Right lobe of liver (tissue), 6 donors: ENCODE measurements around the gene APMAP. TPM values are rescaled to one million over a fixed set of nuclear protein-coding genes. Genes with fewer than 3 reads are reported as not detected.

ENCODE experiments used
- ATAC-seq, 4 donors: fragments of 200-7000 bp; cut with Tn5 transposase; one replicate each; pipeline ENCODE4 v1.9.1; 2020; ENCODE audit warnings: mild to moderate bottlenecking in 4 of 4, moderate library complexity in 4 of 4
- DNase-seq, 3 donors: peaks; one replicate each; pipeline ENCODE4 v3.0.0-alpha.2; 2020
- H3K27ac ChIP-seq, 3 donors: fragments of 200-600 bp; one replicate each; pipeline ENCODE4 v1.8.0; 2022
- H3K27me3 ChIP-seq, 2 donors: fragments of 200-600 bp; one replicate each; pipeline ENCODE4 v1.8.0; 2022
- H3K36me3 ChIP-seq, 4 donors: fragments of 200-600 bp; sonication (generic) in 1 of 4; one replicate each; pipeline versions ENCODE4 v1.5.1 to v1.8.0; 2017 to 2022; ENCODE audit warnings: control low read depth in 1 of 4
- H3K4me1 ChIP-seq, 4 donors: fragments of 200-600 bp; sonication (generic) in 1 of 4; one replicate each; pipeline versions ENCODE4 v1.5.1 to v1.8.0; 2017 to 2022; ENCODE audit warnings: control low read depth in 1 of 4
- H3K4me3 ChIP-seq, 3 donors: fragments of 200-600 bp; one replicate each; pipeline ENCODE4 v1.8.0; 2022
- H3K9me3 ChIP-seq, 4 donors: fragments of 200-600 bp; sonication (generic) in 1 of 4; one replicate each; pipeline versions ENCODE4 v1.5.1 to v1.8.0; 2017 to 2022; ENCODE audit warnings: control low read depth in 1 of 4
- POLR2A ChIP-seq: fragments of 450-650 bp; IDR thresholded peaks from one replicate; pipeline ENCODE4 v1.6.1; 2017; ENCODE audit warnings: antibody characterized with exemption, mild to moderate bottlenecking
- WGBS: methylation state at CpG from one replicate; pipeline ENCODE4 v1.1.6; 2018; ENCODE audit warnings: low coverage, low lambda C conversion rate; ENCODE audit not compliant: insufficient coverage; ENCODE audit errors: missing lambda C conversion rate; 5-methylcytosine and 5-hydroxymethylcytosine counted together
- intact Hi-C, 2 donors: fragments of 100-400 bp; cut with DNase I; formaldehyde crosslinking; loops; one replicate each; pipeline versions ENCODE4 v1.11.2 to v1.14.1; 2022
- total RNA-seq, 6 experiments: library from RNA; depleted of rRNA in 2 of 6; stranded (reverse); fragments of >200 nt in 2 of 6; fragmentation: NEBNext Ultra II Directional in 3 of 6; extraction: Animal tissue kit (Norgen Biotek cat#: 25700) in 3 of 6; gene quantifications; one replicate each; pipeline versions ENCODE4 v1.1.0 to v1.2.4, GENCODE V29; 2016 to 2023
- TF ChIP-seq, protein P1 (sequence below), 4 donors: fragments of 200-600 bp in 3 of 4; fragments of 450-650 bp in 1 of 4; IDR thresholded peaks; one replicate each; pipeline versions ENCODE4 v1.5.1 to v1.8.0; 2016 to 2022; ENCODE audit warnings: antibody characterized with exemption in 4 of 4, mild to moderate bottlenecking in 2 of 4
- donor health status: DM: no; HTN: yes; CAD: no.
- donor health status: DM: no; HTN: no; CAD: no.
- donor health status: DM: no; HTN: no; CAD: no.
- donor health status: DM: no; HTN: yes; CAD: no.
- donor health status: DM: no; HTN: yes; CAD: no.

Gene APMAP
- total RNA-seq, 6 experiments from 2014 or later, result 130 to 210 (median 140) TPM

DNA sequence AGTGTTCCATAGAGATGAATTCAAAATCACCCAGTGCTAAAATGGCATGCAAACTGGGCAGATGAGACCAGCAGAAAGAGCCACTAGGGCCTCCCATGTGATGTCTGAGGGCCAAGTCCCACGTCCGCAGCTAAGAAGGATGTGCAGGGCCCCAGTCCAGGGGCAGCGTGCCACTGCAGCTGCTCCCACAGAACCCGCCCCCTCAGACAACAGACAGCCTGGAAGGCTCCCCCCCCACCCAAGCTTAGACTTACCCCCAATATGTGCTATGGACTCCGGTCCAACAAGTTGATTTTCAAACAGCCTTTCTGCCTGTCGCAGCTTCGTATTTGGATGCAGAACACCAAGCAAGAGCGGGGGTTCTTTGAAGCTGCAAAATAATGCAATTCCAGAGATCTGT is 14.0 kb downstream of the APMAP start:
- no peaks in the 10 kb centered on the region for H3K27me3 ChIP-seq
- peak overlapping the region in 1 of 3 donors; percentile 64 for H3K27ac ChIP-seq
- peaks cover 2 to 29% (median 6%) of the 10 kb centered on the region in 4 donors for H3K36me3 ChIP-seq
- WGBS, result 69% methylated on average over 6 of the region's 8 CpGs
- intact Hi-C loops, result no loop called here
- H3K9me3 ChIP-seq, result no peaks in the 10 kb centered on the region
- DNase-seq (peak in 1 of 3 donors; percentile 51), ATAC-seq (peak; percentile 12 to 31 (median 18))
- peaks cover 0 to 38% (median 6%) of the 10 kb centered on the region in 4 donors for H3K4me1 ChIP-seq
- no peak overlapping the region for H3K4me3 ChIP-seq
- no peak for TF ChIP-seq POLR2A
- TF ChIP-seq, protein P1, sequence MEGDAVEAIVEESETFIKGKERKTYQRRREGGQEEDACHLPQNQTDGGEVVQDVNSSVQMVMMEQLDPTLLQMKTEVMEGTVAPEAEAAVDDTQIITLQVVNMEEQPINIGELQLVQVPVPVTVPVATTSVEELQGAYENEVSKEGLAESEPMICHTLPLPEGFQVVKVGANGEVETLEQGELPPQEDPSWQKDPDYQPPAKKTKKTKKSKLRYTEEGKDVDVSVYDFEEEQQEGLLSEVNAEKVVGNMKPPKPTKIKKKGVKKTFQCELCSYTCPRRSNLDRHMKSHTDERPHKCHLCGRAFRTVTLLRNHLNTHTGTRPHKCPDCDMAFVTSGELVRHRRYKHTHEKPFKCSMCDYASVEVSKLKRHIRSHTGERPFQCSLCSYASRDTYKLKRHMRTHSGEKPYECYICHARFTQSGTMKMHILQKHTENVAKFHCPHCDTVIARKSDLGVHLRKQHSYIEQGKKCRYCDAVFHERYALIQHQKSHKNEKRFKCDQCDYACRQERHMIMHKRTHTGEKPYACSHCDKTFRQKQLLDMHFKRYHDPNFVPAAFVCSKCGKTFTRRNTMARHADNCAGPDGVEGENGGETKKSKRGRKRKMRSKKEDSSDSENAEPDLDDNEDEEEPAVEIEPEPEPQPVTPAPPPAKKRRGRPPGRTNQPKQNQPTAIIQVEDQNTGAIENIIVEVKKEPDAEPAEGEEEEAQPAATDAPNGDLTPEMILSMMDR (IDR thresholded peaks at IDR 0.05), result no peak

DNA sequence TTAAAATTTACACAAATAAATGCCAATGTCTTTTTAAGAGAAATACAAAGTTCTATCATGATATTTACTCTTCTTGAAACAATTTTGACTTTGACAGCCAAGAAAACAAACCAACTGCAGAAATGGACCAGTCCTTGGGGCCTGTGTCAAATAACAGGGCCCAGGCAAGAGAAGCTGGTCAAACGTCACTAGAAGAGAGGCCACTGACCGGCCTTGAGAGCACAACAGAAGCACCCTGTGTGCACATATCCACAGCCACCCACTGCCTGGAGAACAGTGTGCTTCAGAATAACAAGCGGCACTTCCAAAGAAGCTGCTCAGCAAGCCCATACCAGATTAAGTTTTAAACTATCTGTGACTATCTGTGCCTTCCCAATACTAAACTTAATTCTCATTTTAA is 14.8 kb downstream of the APMAP start:
- H3K9me3 ChIP-seq, result no peaks in the 10 kb centered on the region
- WGBS, result 14% methylated on average over 1 of the region's 3 CpGs
- TF ChIP-seq, protein P1 (IDR thresholded peaks at IDR 0.05), result no peak
- TF ChIP-seq POLR2A, result no peak
- H3K4me1 ChIP-seq, result peaks cover 0 to 31% (median 6%) of the 10 kb centered on the region in 4 donors
- DNase-seq (peak; percentile 46 to 87 (median 81)), ATAC-seq (peak; percentile 86 to 96 (median 92))
- H3K4me3 ChIP-seq, result no peak overlapping the region
- H3K36me3 ChIP-seq, result peaks cover 7 to 31% (median 8%) of the 10 kb centered on the region in 4 donors
- no peaks in the 10 kb centered on the region for H3K27me3 ChIP-seq
- H3K27ac ChIP-seq, result peak overlapping the region in 2 of 3 donors; percentile 33 to 64
- intact Hi-C loops, result no loop called here

DNA sequence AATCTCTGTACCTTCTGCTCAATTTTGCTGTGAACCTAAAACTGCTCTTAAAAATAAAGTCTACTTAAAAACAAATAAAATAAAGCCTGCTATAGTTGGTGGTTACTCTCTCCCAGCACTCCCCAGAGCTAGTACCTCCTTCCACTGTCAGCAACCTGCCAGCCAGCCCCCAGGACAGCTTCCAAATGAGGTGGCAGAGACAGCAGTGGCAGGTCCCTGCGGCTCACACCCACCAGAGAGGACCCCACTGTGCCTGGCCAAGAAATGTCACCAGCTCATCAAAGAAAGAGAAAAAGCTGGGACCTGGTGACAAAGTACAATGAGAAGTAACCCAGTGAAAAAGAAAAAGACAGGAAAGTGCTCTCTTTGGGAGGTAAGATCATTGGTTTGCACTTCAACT is 15.2 kb downstream of the APMAP start:
- TF ChIP-seq, protein P1 (IDR thresholded peaks at IDR 0.05), result no peak
- no peak for TF ChIP-seq POLR2A
- H3K27ac ChIP-seq, result peak overlapping the region in 2 of 3 donors; percentile 30 to 64
- H3K9me3 ChIP-seq, result no peaks in the 10 kb centered on the region
- H3K36me3 ChIP-seq, result peaks cover 7 to 35% (median 11%) of the 10 kb centered on the region in 4 donors
- ATAC-seq (peak in 1 of 4 donors; percentile 7), DNase-seq (peak in 1 of 3 donors; percentile 43)
- intact Hi-C loops, result no loop called here
- H3K27me3 ChIP-seq, result no peaks in the 10 kb centered on the region
- peaks cover 0 to 26% (median 6%) of the 10 kb centered on the region in 4 donors for H3K4me1 ChIP-seq
- 100% methylated on average over 1 of the region's 1 CpG for WGBS
- no peak overlapping the region for H3K4me3 ChIP-seq

DNA sequence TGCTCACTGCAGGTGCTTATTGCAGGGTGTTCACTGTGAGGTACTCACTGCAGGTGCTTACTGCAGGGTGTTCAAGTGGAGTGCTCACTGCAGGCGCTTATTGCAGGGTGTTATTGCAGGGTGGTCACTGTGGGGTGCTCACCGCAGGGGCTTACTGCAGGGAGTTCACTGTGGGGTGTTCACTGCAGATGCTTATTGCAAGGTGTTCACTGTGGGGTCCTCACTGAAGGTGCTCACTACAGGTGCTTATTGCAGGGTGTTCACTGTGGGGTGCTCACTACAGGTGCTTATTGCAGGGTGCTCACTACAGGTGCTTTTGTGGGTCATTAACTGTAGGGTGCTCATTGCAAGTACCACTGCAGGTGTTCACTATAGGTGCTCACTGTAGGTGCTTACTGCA is 20.2 kb downstream of the APMAP start:
- TF ChIP-seq POLR2A, result no peak
- TF ChIP-seq, protein P1 (IDR thresholded peaks at IDR 0.05), result no peak
- intact Hi-C loops, result no loop called here
- H3K4me3 ChIP-seq, result no peak overlapping the region
- no peak overlapping the region for H3K27ac ChIP-seq
- WGBS, result no CpG with 5 or more reads among the region's 2 CpGs
- no peaks in the 10 kb centered on the region for H3K9me3 ChIP-seq
- H3K4me1 ChIP-seq, result peaks cover 0 to 7% (median 1%) of the 10 kb centered on the region in 4 donors
- no peak for DNase-seq
- peaks cover 7 to 67% (median 30%) of the 10 kb centered on the region in 4 donors for H3K36me3 ChIP-seq
- no peak for ATAC-seq
- no peaks in the 10 kb centered on the region for H3K27me3 ChIP-seq
